Keratinocyte (primary cell): ENCODE results near the gene GP5. TPM values are rescaled to one million over a fixed set of nuclear protein-coding genes. Genes with fewer than 3 reads are reported as not detected.

Experiments used
- DNase-seq: peaks from one replicate; pipeline ENCODE4 v3.0.0-alpha.2; 2011; ENCODE audit warnings: low read depth, missing footprints, low spot score
- FAIRE-seq: peaks from 2 replicates; lab custom pipeline; 2011; peaks lifted over from hg19 to GRCh38; lab: Jason Lieb, UNC
- H2AFZ ChIP-seq: 2 replicates; pipeline ENCODE4 v1.6.0; 2012; ENCODE audit warnings: low read length, control low read depth, inconsistent platforms; ENCODE audit not compliant: control insufficient read depth
- H3K27ac ChIP-seq: 2 replicates; pipeline ENCODE4 v1.5.1; 2011; ENCODE audit warnings: low read length; ENCODE audit not compliant: control insufficient read depth, insufficient read depth
- H3K27me3 ChIP-seq: 3 replicates; pipeline ENCODE4 v1.6.0; 2011; ENCODE audit warnings: low read length; ENCODE audit not compliant: control insufficient read depth, insufficient read depth; ENCODE audit errors: extremely low read depth
- H3K36me3 ChIP-seq, 2 experiments: 2 replicates in 1 of 2; 3 replicates in 1 of 2; pipeline ENCODE4 v1.5.1; 2011; ENCODE audit warnings: low read length in 2 of 2, mild to moderate bottlenecking in 1 of 2; ENCODE audit not compliant: control insufficient read depth in 2 of 2, insufficient read depth in 2 of 2; ENCODE audit errors: extremely low read depth in 1 of 2
- H3K4me1 ChIP-seq: 3 replicates; pipeline ENCODE4 v1.5.1; 2011; ENCODE audit warnings: low read length; ENCODE audit not compliant: control insufficient read depth, insufficient read depth; ENCODE audit errors: extremely low read depth
- H3K4me2 ChIP-seq: 3 replicates; pipeline ENCODE4 v1.6.0; 2011; ENCODE audit warnings: low read depth, low read length; ENCODE audit not compliant: control insufficient read depth, insufficient read depth; ENCODE audit errors: extremely low read depth
- H3K4me3 ChIP-seq, 3 experiments: fragments of 200-600 bp in 1 of 3; sonication (generic) in 1 of 3; 2 replicates in 2 of 3; 3 replicates in 1 of 3; pipeline ENCODE4 v1.5.1; 2011 to 2016; ENCODE audit warnings: low read length in 3 of 3, mild to moderate bottlenecking in 3 of 3, control low read depth in 2 of 3, inconsistent platforms in 1 of 3, low read depth in 1 of 3, mixed read lengths in 1 of 3, mixed run types in 1 of 3, moderate library complexity in 1 of 3; ENCODE audit not compliant: control insufficient read depth in 2 of 3, insufficient read depth in 2 of 3; ENCODE audit errors: extremely low read depth in 1 of 3
- H3K79me2 ChIP-seq: 2 replicates; pipeline ENCODE4 v1.6.0; 2012; ENCODE audit warnings: low read length; ENCODE audit not compliant: control insufficient read depth, insufficient read depth
- H3K9ac ChIP-seq: 3 replicates; pipeline ENCODE4 v1.6.0; 2011; ENCODE audit warnings: low read length; ENCODE audit not compliant: control insufficient read depth, insufficient read depth; ENCODE audit errors: extremely low read depth
- H3K9me1 ChIP-seq: 3 replicates; pipeline ENCODE4 v1.6.0; 2011; ENCODE audit warnings: low read length; ENCODE audit not compliant: control insufficient read depth, insufficient read depth; ENCODE audit errors: extremely low read depth
- H3K9me3 ChIP-seq: 2 replicates; pipeline ENCODE4 v1.5.1; 2012; ENCODE audit warnings: low read depth, low read length; ENCODE audit not compliant: control insufficient read depth
- H4K20me1 ChIP-seq: 3 replicates; pipeline ENCODE4 v1.6.0; 2011; ENCODE audit warnings: low read length; ENCODE audit not compliant: control insufficient read depth, insufficient read depth; ENCODE audit errors: extremely low read depth
- EZH2 ChIP-seq: IDR thresholded peaks from one replicate; pipeline ENCODE4 v1.6.1; 2012; ENCODE audit warnings: inconsistent platforms, mild to moderate bottlenecking, low read length, moderate library complexity
- dilution Hi-C: fragments of 300-500 bp; cut with MboI; formaldehyde crosslinking; loops from one replicate; pipeline ENCODE4 v1.7.0; 2020; ENCODE audit warnings: low sequenced_read_pairs; ENCODE audit not compliant: extremely low pct_ligation_motif_present
- polyA plus RNA-seq, 5 experiments: library from polyadenylated mRNA; depleted of rRNA in 3 of 5; stranded (reverse) in 3 of 5; stranded (forward) in 1 of 5; unstranded in 1 of 5; fragments of >200 nt; gene quantifications; 1 replicate in 1 of 5; 2 replicates in 3 of 5; 3 replicates in 1 of 5; pipeline versions ENCODE4 v1.2.1 to v1.2.3, GENCODE V29; 2011 to 2012; ENCODE audit warnings: missing spikeins in 2 of 5, low read depth in 1 of 5, low replicate concordance in 1 of 5
- TF ChIP-seq, protein P1 (sequence below), 3 experiments: IDR thresholded peaks in 1 of 3; conservative IDR thresholded peaks in 1 of 3; optimal IDR thresholded peaks in 1 of 3; 2 replicates in 2 of 3; 3 replicates in 1 of 3; pipeline versions ENCODE3 to v1.5.1; 2011; ENCODE audit warnings: low read length in 3 of 3, mild to moderate bottlenecking in 3 of 3, moderate library complexity in 2 of 3, control low read depth in 1 of 3, inconsistent platforms in 1 of 3; ENCODE audit not compliant: insufficient read depth in 2 of 3; ENCODE audit errors: extremely low read depth in 1 of 3

Gene GP5
- polyA plus RNA-seq, 1 donor (not counting 4 experiments of a cell fraction or from before 2014, with no cell fraction given), result 0.04 TPM

DNA sequence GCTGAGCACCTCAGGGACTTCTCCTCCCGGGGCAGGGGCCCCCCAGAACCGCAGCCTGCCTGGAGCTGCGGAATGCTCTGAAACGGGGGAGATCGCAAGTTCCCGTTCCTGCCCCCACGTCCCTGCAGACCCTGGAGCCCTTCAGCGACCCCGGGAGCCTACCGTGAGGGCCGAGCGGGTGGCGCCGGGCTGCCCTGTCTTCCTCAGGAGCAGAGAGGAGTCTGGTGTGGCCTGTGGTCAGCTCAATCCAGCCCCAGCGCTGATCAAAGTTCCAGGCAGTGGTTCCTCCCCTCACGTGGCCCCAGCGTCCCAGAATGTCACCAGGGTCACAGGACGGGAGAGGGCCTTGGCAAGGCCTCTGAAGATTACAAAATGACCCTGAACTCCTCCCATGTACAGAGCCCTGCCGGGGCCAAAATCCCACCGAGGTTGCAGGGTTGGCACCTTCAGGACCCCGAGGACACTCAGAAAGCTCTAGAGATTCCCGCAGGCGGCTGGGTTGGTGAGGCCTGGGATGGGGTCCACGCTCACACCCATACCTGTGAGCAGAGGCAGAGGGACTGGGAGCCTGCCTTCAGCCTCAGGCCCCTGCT lies 47.9 kb downstream of the GP5 start, which contains the start of gene CPN2:
Gene CPN2, minus strand, starts transcription at position 249 of the 593 bp plus-strand sequence. CDS start 8,626 bp downstream, outside the sequence.
- Histone ChIP-seq H3K27me3 (peaks cover 6% of the 10 kb centered on the region), H3K4me2 (no peak within 1 kb of the TSS), H4K20me1 (no peaks in the 10 kb centered on the region), H3K4me3 (no peak within 1 kb of the TSS), H3K27ac (no peak within 1 kb of the TSS), H3K9ac (no peak within 1 kb of the TSS), H3K9me1 (no peaks in the 10 kb centered on the region), H3K79me2 (no peaks in the 10 kb centered on the region), H3K36me3 (no peaks in the 10 kb centered on the region), H3K4me1 (no peaks in the 10 kb centered on the region), H2AFZ (no peak within 1 kb of the TSS), H3K9me3 (no peaks in the 10 kb centered on the region)
- no peak for FAIRE-seq
- DNase-seq, result no peak
- TF ChIP-seq EZH2, result no peak
- TF ChIP-seq, protein P1, sequence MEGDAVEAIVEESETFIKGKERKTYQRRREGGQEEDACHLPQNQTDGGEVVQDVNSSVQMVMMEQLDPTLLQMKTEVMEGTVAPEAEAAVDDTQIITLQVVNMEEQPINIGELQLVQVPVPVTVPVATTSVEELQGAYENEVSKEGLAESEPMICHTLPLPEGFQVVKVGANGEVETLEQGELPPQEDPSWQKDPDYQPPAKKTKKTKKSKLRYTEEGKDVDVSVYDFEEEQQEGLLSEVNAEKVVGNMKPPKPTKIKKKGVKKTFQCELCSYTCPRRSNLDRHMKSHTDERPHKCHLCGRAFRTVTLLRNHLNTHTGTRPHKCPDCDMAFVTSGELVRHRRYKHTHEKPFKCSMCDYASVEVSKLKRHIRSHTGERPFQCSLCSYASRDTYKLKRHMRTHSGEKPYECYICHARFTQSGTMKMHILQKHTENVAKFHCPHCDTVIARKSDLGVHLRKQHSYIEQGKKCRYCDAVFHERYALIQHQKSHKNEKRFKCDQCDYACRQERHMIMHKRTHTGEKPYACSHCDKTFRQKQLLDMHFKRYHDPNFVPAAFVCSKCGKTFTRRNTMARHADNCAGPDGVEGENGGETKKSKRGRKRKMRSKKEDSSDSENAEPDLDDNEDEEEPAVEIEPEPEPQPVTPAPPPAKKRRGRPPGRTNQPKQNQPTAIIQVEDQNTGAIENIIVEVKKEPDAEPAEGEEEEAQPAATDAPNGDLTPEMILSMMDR (optimal IDR thresholded peaks at IDR 0.05 in 1 of 3, IDR thresholded peaks at IDR 0.05 in 1 of 3, conservative IDR thresholded peaks at IDR 0.05 in 1 of 3; ENCODE audit: extremely low read depth in 1 of 3, insufficient read depth in 2 of 3, low read length in 3 of 3), result no peak
- dilution Hi-C loops, result no loop called here

DNA sequence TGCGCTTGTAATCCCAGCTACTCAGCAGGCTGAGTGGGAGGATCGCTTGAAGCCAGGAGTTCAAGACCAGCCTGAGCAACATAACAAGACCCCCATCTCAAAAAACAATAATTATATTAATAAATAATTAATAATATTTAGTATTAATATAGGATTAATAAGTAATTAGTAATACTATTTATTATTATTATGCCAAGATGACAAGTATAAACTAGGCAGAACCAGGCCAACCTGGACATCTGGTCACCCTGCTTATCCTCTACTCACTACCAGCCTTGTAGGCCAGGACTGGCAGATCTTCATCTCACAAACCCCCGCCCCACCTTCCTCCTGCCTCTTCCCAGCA lies 48.4 kb downstream of the GP5 start:
- Histone ChIP-seq H3K27me3 (peaks cover 6% of the 10 kb centered on the region), H3K27ac (no peak overlapping the region), H3K36me3 (no peaks in the 10 kb centered on the region), H3K9me1 (no peaks in the 10 kb centered on the region), H3K9me3 (no peaks in the 10 kb centered on the region), H2AFZ (no peak overlapping the region), H3K4me1 (no peaks in the 10 kb centered on the region), H3K4me3 (no peak overlapping the region), H3K4me2 (no peak overlapping the region), H3K9ac (no peak overlapping the region), H4K20me1 (no peaks in the 10 kb centered on the region), H3K79me2 (no peaks in the 10 kb centered on the region)
- FAIRE-seq (no peak), DNase-seq (no peak)
- TF ChIP-seq EZH2, result no peak
- TF ChIP-seq, protein P1 (optimal IDR thresholded peaks at IDR 0.05 in 1 of 3, IDR thresholded peaks at IDR 0.05 in 1 of 3, conservative IDR thresholded peaks at IDR 0.05 in 1 of 3; ENCODE audit: extremely low read depth in 1 of 3, insufficient read depth in 2 of 3, low read length in 3 of 3), result no peak
- dilution Hi-C loops, result no loop called here
